ENCODE results near the gene CACNA1G. TPM values are rescaled to one million over a fixed set of nuclear protein-coding genes. Genes with fewer than 3 reads are reported as not detected.

The CACNA1G gene
- total and polyA plus RNA-seq, 10 donors, result 0.02 to 1.3 (median 0.09) TPM; not detected in 1

DNA sequence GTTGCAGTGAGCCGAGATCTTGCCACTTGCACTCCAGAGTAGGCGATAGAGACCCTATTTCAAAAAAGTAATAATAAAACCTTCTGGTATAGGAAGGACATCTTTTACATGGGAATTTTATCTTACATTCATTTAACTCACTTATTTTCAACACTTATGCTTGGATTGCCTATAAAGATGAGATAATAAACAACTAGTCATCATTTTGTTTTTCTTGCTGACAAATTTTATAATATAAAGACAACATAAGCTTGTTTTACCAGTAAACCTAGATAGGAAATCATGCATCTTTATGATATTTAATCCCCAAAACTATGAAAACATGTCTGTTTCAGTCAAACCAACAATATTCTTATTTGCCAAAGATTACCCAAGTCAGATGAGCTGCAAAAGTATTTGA is 91.1 kb downstream of the CACNA1G start:
- TF ChIP-seq POLR2A (IDR thresholded peaks at IDR 0.05) (no peak), POLR2AphosphoS5 (IDR thresholded peaks at IDR 0.05) (no peak)
- TF ChIP-seq, protein P1, sequence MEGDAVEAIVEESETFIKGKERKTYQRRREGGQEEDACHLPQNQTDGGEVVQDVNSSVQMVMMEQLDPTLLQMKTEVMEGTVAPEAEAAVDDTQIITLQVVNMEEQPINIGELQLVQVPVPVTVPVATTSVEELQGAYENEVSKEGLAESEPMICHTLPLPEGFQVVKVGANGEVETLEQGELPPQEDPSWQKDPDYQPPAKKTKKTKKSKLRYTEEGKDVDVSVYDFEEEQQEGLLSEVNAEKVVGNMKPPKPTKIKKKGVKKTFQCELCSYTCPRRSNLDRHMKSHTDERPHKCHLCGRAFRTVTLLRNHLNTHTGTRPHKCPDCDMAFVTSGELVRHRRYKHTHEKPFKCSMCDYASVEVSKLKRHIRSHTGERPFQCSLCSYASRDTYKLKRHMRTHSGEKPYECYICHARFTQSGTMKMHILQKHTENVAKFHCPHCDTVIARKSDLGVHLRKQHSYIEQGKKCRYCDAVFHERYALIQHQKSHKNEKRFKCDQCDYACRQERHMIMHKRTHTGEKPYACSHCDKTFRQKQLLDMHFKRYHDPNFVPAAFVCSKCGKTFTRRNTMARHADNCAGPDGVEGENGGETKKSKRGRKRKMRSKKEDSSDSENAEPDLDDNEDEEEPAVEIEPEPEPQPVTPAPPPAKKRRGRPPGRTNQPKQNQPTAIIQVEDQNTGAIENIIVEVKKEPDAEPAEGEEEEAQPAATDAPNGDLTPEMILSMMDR (IDR thresholded peaks at IDR 0.05 in 8 of 11, conservative IDR thresholded peaks at IDR 0.05 in 3 of 11), result no peak
- DNase-seq, result no peak
- Histone ChIP-seq H3K27me3 (replicated peaks in 1 of 7) (no peaks in the 10 kb centered on the region), H3K4me3 (no peak overlapping the region), H3K9me3 (peaks cover 0 to 12% (median 8%) of the 10 kb centered on the region in 8 donors), H3K4me1 (peaks cover 0 to 8% (median 0%) of the 10 kb centered on the region in 6 donors), H3K36me3 (no peaks in the 10 kb centered on the region), H3K27ac (no peak overlapping the region)
- WGBS, 5 donors, result 91 to 100% (median 97%) methylated on average over 2 of the region's 2 CpGs
- intact Hi-C loops (cut with DNase I; ENCODE audit: low total_unique reads), result no loop called here

DNA sequence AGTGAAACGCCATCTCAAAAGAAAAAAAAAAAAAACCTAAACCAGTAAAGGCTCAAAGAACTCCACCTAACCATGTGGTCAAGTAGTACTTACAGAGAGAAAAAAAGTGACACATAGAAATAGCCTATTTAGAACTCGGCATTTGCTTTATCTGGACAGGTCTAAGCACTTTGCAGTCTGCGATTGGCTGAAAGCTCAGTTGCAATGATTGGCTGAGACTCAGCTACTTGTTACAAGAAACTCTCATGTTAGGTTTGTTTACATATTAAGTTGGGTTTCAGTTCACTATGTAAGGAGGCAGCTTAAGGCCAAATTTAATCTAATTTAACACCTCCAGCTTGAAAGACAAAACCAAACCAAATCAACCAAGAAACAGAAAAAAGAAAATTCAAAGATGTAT is 93.2 kb downstream of the CACNA1G start:
- H3K27me3 ChIP-seq (replicated peaks in 1 of 7), result no peaks in the 10 kb centered on the region
- 80 to 91% (median 91%) methylated on average over 3 of the region's 3 CpGs for WGBS, 5 donors
- H3K9me3 ChIP-seq, result peaks cover 0 to 12% (median 8%) of the 10 kb centered on the region in 8 donors
- H3K36me3 ChIP-seq, result no peaks in the 10 kb centered on the region
- H3K4me1 ChIP-seq, result peaks cover 0 to 6% (median 0%) of the 10 kb centered on the region in 6 donors
- no peak overlapping the region for H3K4me3 ChIP-seq
- no peak for TF ChIP-seq POLR2AphosphoS5 (IDR thresholded peaks at IDR 0.05)
- no peak for TF ChIP-seq POLR2A (IDR thresholded peaks at IDR 0.05)
- TF ChIP-seq, protein P1 (IDR thresholded peaks at IDR 0.05 in 8 of 11, conservative IDR thresholded peaks at IDR 0.05 in 3 of 11), result no peak
- intact Hi-C loops (cut with DNase I; ENCODE audit: low total_unique reads), result no loop called here
- DNase-seq, result no peak
- H3K27ac ChIP-seq, result no peak overlapping the region

DNA sequence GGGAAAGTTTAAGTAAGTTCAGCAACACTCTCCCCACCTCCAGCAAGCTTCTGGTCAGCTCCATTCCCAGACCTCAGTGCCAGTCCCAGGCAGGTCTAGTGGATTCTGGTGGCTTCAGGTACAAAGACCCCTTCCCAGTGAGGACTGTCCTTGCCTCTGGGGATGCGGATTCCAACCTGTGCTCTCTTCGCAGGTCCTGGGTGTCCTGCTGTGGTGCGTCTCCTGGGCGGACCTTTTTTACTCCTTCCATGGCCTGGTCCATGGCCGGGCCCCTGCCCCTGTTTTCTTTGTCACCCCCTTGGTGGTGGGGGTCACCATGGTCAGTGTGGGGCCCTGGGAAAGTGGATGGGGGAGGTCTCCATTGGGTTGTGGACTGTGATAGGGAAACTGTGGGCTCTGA is 96.0 kb downstream of the CACNA1G start:
- peaks cover 9 to 32% (median 22%) of the 10 kb centered on the region in 6 donors for H3K4me1 ChIP-seq
- 95 to 100% (median 96%) methylated on average over 3 to 5 of the region's 5 CpGs for WGBS, 5 donors
- TF ChIP-seq POLR2A (IDR thresholded peaks at IDR 0.05), result no peak
- TF ChIP-seq, protein P1 (IDR thresholded peaks at IDR 0.05 in 8 of 11, conservative IDR thresholded peaks at IDR 0.05 in 3 of 11), result no peak
- no peak overlapping the region for H3K27ac ChIP-seq
- H3K9me3 ChIP-seq, result peaks cover 0 to 12% (median 8%) of the 10 kb centered on the region in 8 donors
- intact Hi-C loops (cut with DNase I; ENCODE audit: low total_unique reads), result no loop called here
- no peak for DNase-seq
- H3K36me3 ChIP-seq, result no peaks in the 10 kb centered on the region
- H3K4me3 ChIP-seq, result no peak overlapping the region
- no peaks in the 10 kb centered on the region for H3K27me3 ChIP-seq (replicated peaks in 1 of 7)

DNA sequence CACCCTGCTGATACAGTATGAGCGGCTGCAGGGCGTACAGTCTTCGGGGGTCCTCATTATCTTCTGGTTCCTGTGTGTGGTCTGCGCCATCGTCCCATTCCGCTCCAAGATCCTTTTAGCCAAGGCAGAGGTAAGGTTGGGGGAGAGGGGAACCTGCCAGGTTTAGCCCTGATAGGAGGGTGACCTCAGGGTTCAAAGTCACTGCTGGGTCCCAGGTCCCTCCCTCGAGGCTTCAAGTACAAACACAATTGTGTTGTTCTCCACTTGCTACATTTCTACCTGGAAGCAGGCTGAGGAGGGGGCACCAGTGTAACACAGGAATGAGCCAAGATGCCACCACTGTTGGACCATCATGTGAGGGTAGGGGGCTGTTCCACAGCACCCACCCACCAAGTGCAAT is 96.5 kb downstream of the CACNA1G start:
- WGBS, 5 donors, result 88 to 98% (median 92%) methylated on average over 7 of the region's 7 CpGs
- no peak overlapping the region for H3K27ac ChIP-seq
- intact Hi-C loops (cut with DNase I; ENCODE audit: low total_unique reads), result no loop called here

More for the DNA sequence above, 96.5 kb downstream of the CACNA1G start:
- H3K4me1 ChIP-seq, result peaks cover 9 to 38% (median 28%) of the 10 kb centered on the region in 6 donors
- no peak for TF ChIP-seq POLR2AphosphoS5 (IDR thresholded peaks at IDR 0.05)
- TF ChIP-seq, protein P1 (IDR thresholded peaks at IDR 0.05 in 8 of 11, conservative IDR thresholded peaks at IDR 0.05 in 3 of 11), result no peak
- TF ChIP-seq POLR2A (IDR thresholded peaks at IDR 0.05), result no peak
- H3K4me3 ChIP-seq, result no peak overlapping the region
- H3K36me3 ChIP-seq, result no peaks in the 10 kb centered on the region
- peaks cover 0 to 12% (median 8%) of the 10 kb centered on the region in 8 donors for H3K9me3 ChIP-seq
- H3K27me3 ChIP-seq (replicated peaks in 1 of 7), result no peaks in the 10 kb centered on the region
- DNase-seq, result no peak

All from spleen (tissue), 11 donors.